Ovary (tissue), 1 donor: Measurements from ENCODE around the gene NKX2-4.

Source experiments
- EP300 ChIP-seq: sonication (generic); formaldehyde crosslinking; IDR thresholded peaks from one replicate; pipeline ENCODE4 v1.6.1; 2017; ENCODE audit warnings: antibody characterized with exemption
- POLR2A ChIP-seq: fragments of 450-650 bp; IDR thresholded peaks from one replicate; pipeline ENCODE4 v1.6.1; 2017; ENCODE audit warnings: antibody characterized with exemption, mild to moderate bottlenecking, moderate library complexity

GRCh38 chr20:21387528-21387927, 9.8 kb downstream of the NKX2-4 start:
- TF ChIP-seq EP300 (no peak), POLR2A (no peak)
